ENCODE data around the gene NCAPG2. TPM values are rescaled to one million over a fixed set of nuclear protein-coding genes. Genes with fewer than 3 reads are reported as not detected.

The NCAPG2 gene
- polyA plus RNA-seq, result 8.3 and 9.5 TPM in 2 replicates
- 11.7 and 13.9 TPM in 2 replicates for polyA minus RNA-seq

DNA sequence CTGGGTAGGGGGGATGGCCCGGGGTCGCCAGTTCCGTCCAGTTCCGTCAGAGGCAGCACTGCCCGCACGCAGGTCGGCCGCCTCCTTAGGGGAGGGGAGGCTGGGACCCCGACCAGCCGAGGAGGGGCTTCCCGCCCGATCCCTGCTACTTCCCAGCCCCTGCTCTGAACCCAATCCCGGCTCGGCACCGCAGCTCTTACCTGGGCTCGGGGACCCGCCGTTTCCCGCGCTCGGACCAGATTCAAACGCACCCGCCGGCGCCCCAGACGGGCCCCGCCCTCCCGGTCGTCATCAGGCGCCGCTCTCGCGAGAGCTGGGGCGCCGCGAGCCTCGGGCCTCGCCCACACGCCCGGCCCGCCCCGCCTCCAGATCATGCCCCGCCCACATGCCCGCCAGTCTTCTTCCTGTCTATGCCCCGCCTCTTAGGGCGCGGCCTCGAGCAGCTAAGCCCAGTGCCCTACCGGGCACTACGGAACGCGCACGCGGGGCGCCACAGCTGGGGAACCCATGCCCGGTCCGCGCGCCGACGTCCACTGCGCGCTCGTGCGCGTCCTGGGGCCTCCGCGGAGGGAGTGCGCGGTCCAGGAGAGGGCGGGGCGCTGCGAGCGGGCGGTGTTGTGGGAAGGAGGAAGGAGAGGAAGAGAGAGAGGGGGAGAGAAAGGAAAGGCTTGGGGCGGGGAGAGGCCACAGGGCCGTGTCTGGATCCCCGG lies at the start of gene NCAPG2:
TSS of gene NCAPG2 (minus strand) at position 281 of the 710 bp plus-strand sequence. CDS start 2,905 bp downstream, outside the sequence.
- no peaks in the 10 kb centered on the region for H4K20me1 ChIP-seq (ENCODE audit: insufficient read depth)
- H3K4me3 ChIP-seq (ENCODE audit: low read length), result peak within 1 kb of the TSS; percentile 72
- H3K27me3 ChIP-seq (ENCODE audit: insufficient read depth, low read depth, low read length), result no peaks in the 10 kb centered on the region
- H3K36me3 ChIP-seq (ENCODE audit: insufficient read depth, low read length), result no peaks in the 10 kb centered on the region
- peaks cover 19% of the 10 kb centered on the region for H3K79me2 ChIP-seq (replicated peaks; ENCODE audit: insufficient read depth, low read length)
- H2AFZ ChIP-seq (ENCODE audit: low read depth, low read length), result peak within 1 kb of the TSS; percentile 74
- no peaks in the 10 kb centered on the region for H3F3A ChIP-seq (ENCODE audit: insufficient read depth, low read length, poor library complexity, severe bottlenecking)
- H3K27ac ChIP-seq (ENCODE audit: low read length), result peak within 1 kb of the TSS; percentile 71
- no peaks in the 10 kb centered on the region for H3K9me3 ChIP-seq (ENCODE audit: low read length)
- peak; percentile 66 for TF ChIP-seq EP300 (conservative IDR thresholded peaks at IDR 0.05; ENCODE audit: poor library complexity, severe bottlenecking)
- peak; percentile 48 for TF ChIP-seq CTCF (IDR thresholded peaks at IDR 0.05; ENCODE audit: poor library complexity, severe bottlenecking)
- TF ChIP-seq EZH2 (IDR thresholded peaks at IDR 0.05; ENCODE audit: borderline replicate concordance, insufficient read depth, low read length, poor library complexity, severe bottlenecking), result no peak
- peak; percentile 50 for TF ChIP-seq TAF1 (IDR thresholded peaks at IDR 0.05; ENCODE audit: low read depth)
- peak; percentile 87 for TF ChIP-seq POLR2AphosphoS5 (IDR thresholded peaks at IDR 0.05)
- TF ChIP-seq, protein P1, sequence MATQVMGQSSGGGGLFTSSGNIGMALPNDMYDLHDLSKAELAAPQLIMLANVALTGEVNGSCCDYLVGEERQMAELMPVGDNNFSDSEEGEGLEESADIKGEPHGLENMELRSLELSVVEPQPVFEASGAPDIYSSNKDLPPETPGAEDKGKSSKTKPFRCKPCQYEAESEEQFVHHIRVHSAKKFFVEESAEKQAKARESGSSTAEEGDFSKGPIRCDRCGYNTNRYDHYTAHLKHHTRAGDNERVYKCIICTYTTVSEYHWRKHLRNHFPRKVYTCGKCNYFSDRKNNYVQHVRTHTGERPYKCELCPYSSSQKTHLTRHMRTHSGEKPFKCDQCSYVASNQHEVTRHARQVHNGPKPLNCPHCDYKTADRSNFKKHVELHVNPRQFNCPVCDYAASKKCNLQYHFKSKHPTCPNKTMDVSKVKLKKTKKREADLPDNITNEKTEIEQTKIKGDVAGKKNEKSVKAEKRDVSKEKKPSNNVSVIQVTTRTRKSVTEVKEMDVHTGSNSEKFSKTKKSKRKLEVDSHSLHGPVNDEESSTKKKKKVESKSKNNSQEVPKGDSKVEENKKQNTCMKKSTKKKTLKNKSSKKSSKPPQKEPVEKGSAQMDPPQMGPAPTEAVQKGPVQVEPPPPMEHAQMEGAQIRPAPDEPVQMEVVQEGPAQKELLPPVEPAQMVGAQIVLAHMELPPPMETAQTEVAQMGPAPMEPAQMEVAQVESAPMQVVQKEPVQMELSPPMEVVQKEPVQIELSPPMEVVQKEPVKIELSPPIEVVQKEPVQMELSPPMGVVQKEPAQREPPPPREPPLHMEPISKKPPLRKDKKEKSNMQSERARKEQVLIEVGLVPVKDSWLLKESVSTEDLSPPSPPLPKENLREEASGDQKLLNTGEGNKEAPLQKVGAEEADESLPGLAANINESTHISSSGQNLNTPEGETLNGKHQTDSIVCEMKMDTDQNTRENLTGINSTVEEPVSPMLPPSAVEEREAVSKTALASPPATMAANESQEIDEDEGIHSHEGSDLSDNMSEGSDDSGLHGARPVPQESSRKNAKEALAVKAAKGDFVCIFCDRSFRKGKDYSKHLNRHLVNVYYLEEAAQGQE (IDR thresholded peaks at IDR 0.05; ENCODE audit: borderline replicate concordance), result peak; percentile 58
- peak; percentile 95 for TF ChIP-seq MXI1 (conservative IDR thresholded peaks at IDR 0.05; ENCODE audit: poor library complexity, severe bottlenecking)
- peak; percentile 59 for TF ChIP-seq SMC3 (conservative IDR thresholded peaks at IDR 0.05; ENCODE audit: poor library complexity)
- TF ChIP-seq RAD21 (conservative IDR thresholded peaks at IDR 0.05), result peak; percentile 62
- H3K4me2 ChIP-seq (ENCODE audit: low read length), result peak within 1 kb of the TSS; percentile 58
- no peaks in the 10 kb centered on the region for H3K9me2 ChIP-seq (ENCODE audit: insufficient read depth, low read length)
- peak within 1 kb of the TSS; percentile 79 for H3K9ac ChIP-seq (ENCODE audit: low read length)

DNA sequence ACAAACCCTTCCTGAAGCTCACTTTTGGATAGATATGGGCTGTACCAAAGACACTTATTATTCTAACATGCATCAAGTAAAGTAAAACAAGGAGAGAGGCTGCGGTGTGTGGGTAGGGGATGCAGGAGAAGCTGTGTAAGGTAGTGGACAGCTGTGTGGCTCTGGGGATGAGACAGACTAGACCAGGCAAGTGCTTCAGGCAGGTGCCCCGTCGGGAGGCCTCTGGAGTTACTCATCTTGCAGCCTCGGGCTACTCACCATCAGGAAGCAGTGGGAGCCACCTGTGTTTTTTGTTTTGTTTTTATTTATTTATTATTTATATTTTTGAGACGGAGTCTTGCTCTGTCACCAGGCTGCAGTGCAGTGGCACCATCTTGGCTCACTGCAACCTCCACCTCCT lies 49.3 kb upstream of the NCAPG2 start:
- H3K4me3 ChIP-seq (ENCODE audit: low read length), result no peak overlapping the region
- no peaks in the 10 kb centered on the region for H3K36me3 ChIP-seq (ENCODE audit: insufficient read depth, low read length)
- no peaks in the 10 kb centered on the region for H3K79me2 ChIP-seq (replicated peaks; ENCODE audit: insufficient read depth, low read length)

More for the DNA sequence above, 49.3 kb upstream of the NCAPG2 start:
- Histone ChIP-seq H3K9me3 (ENCODE audit: low read length) (no peaks in the 10 kb centered on the region), H2AFZ (ENCODE audit: low read depth, low read length) (no peak overlapping the region), H3K9ac (ENCODE audit: low read length) (no peak overlapping the region), H3F3A (ENCODE audit: insufficient read depth, low read length, poor library complexity, severe bottlenecking) (no peaks in the 10 kb centered on the region), H3K27me3 (ENCODE audit: insufficient read depth, low read depth, low read length) (no peaks in the 10 kb centered on the region), H3K9me2 (ENCODE audit: insufficient read depth, low read length) (no peaks in the 10 kb centered on the region), H4K20me1 (ENCODE audit: insufficient read depth) (no peaks in the 10 kb centered on the region), H3K4me2 (ENCODE audit: low read length) (no peak overlapping the region), H3K27ac (ENCODE audit: low read length) (no peak overlapping the region)
- no peak for TF ChIP-seq SMC3 (conservative IDR thresholded peaks at IDR 0.05; ENCODE audit: poor library complexity)
- TF ChIP-seq, protein P1 (IDR thresholded peaks at IDR 0.05; ENCODE audit: borderline replicate concordance), result no peak
- TF ChIP-seq POLR2AphosphoS5 (IDR thresholded peaks at IDR 0.05), result no peak
- TF ChIP-seq TAF1 (IDR thresholded peaks at IDR 0.05; ENCODE audit: low read depth), result no peak
- TF ChIP-seq RAD21 (conservative IDR thresholded peaks at IDR 0.05), result no peak
- no peak for TF ChIP-seq EZH2 (IDR thresholded peaks at IDR 0.05; ENCODE audit: borderline replicate concordance, insufficient read depth, low read length, poor library complexity, severe bottlenecking)
- TF ChIP-seq MXI1 (conservative IDR thresholded peaks at IDR 0.05; ENCODE audit: poor library complexity, severe bottlenecking), result no peak
- no peak for TF ChIP-seq CTCF (IDR thresholded peaks at IDR 0.05; ENCODE audit: poor library complexity, severe bottlenecking)
- TF ChIP-seq EP300 (conservative IDR thresholded peaks at IDR 0.05; ENCODE audit: poor library complexity, severe bottlenecking), result no peak
